HG03521 (cell line): ENCODE data around the gene ACTN4.

ENCODE experiments used
- ATAC-seq: cut with Tn5 transposase; IDR thresholded peaks from one replicate; pipeline ENCODE4 v1.9.1; 2021; ENCODE audit warnings: mild to moderate bottlenecking, moderate library complexity; ENCODE audit not compliant: unreplicated experiment

The ACTN4 gene

DNA sequence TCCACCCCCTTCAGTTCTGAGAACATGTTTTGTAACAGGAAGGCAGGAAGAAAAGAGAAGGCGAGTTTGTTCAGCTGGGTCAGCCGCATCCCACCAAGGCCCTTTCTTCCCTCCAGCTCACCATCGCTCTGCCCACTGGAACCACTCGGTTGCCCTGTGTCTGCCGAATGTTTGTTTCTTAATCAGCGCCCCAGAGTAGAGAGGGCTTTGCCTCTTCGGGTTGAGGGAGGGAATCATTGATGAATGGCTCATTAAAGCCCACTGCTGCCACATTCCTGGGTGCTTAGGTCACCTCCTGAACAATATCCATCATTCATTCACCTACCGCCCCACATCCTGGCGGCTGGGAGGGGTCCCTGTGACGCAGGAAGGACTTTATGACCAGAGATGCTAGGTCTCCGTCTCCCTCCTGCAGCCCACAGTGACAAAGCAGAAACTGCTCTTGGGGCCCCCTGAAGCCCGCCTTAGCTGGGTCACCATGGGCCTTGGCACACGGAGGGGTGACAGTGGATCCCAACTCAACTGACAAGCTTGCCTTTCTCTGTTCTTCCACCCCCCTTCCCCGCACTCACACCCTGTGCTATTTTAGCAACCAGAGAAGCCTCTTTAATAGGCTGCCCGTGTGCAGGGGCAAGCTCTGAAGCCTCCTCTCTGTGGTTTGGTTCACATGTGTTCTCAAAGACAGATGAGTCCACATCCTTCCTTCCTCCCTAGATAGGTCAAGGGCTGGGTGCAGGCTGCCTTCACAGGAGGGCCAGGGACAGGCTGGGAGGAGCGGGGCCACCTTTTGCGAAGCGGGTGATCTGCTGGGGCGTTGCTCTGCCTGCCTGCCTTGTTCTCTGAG is 46.2 kb downstream of the ACTN4 start:
- no peak for ATAC-seq

DNA sequence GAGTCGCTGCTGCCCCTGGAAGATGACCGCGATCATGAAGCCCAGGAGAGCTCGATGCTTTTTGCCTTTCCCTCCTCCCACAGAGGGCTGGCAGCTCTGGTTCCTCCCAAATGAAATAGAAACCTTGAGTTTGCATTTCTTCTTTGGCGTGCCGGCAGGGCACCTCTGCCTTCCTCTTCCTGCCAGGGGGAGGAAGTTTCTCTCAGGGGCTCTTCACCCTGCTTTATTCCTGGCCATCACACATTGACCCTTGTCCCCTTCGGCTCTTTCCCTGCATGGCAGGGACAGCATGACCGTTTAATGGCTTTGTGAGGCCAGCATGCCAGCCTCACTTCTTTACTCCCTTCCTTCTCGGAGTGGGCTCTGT is 47.9 kb downstream of the ACTN4 start:
- ATAC-seq, result no peak

DNA sequence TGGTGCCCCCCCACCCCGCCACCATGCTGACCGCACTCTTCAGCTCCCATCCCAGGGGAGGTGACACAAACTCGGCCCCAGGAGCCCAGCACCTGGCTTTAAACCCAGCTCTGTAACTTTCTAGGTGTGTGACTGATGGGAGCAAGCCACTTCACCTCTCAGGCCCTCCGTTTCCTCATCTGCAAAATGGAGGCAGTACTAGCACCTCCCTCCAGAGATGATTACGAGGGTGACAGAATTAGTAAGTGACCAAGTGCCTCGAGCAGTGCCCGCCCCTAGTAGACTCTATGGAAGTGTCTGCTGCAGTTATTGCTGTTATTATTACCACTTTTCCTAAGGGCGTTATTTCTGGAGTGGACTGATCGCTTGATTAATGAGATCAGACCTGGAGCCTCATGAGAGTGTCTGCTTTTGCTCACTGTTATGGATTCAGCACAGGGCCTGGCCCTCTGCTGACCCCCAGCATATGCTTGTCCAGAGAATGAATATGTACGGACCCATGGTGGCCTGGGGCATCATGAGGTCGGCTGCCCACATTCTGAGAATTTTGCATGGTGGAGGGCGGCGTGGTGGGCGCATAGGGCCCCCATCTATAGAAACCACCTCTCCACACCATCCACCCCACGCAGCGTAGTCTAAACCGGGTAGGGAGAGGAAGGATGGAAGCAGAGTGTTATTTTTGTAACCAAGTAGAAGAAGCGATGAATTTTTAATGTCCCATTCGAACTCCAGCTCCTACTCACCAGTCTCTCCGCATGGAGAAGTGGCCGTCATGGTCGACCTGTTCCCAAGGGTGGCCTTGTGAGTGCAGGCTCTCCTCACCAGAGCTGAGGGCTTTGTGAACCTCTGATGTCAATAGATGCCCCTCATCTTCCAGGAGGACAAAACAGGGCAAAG is 48.6 kb downstream of the ACTN4 start:
- no peak for ATAC-seq

DNA sequence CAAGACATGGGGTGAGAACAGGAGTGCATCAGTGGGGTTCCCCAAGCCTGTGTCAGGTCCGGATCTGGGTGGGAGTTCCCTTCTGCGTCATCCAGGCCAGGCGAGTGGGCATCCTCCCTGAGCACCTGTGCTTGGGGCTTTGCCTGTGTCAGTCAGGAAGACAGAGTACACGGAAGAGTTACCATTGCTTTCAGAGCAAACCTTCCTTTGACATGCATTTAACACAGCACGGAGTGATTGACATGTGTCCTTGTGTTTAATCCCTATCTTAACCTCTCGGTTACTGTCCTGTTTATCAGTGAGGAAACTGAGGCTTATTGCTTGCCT is 49.2 kb downstream of the ACTN4 start:
- ATAC-seq, result no peak

DNA sequence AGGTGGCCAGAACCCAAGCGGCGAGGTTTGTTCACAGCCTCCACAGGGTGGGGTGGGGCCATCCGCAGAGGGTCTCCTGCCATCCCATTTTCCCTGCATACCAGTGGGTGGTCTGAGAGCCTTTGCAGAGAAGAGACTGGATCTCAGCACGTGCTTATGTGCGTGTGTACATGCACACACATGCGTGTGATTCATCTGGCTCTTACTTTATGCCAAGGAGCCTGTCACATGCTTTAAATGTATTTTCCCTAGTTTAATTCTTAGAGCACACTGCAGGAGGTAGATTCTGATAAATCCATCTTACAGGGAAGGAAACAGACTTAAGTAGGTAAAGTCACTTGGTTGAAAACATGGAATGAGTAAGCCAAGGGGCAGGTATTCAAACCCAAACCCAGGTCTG is 49.7 kb downstream of the ACTN4 start:
- no peak for ATAC-seq

DNA sequence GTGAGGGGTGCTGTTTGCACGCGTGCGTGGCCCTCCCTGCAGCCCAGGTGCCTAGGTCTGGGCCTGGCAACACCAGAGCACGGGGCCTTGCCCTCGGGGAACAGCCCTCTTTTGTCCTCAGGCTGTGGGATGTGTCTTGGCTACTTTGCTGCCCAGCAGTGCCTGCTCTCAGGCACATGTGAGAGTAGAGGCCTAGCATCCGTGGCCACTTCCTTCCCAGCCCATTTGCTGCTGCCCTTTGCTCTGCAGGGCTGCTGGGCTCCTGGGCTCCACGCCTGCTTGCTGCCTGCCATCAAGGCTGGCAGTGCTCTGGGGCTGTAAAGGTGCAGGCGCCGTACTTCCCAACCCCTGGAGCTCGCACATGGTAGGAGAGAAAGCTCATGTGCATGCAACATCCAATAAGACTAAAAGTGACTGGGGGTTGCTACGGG is 50.2 kb downstream of the ACTN4 start:
- ATAC-seq, result no peak

DNA sequence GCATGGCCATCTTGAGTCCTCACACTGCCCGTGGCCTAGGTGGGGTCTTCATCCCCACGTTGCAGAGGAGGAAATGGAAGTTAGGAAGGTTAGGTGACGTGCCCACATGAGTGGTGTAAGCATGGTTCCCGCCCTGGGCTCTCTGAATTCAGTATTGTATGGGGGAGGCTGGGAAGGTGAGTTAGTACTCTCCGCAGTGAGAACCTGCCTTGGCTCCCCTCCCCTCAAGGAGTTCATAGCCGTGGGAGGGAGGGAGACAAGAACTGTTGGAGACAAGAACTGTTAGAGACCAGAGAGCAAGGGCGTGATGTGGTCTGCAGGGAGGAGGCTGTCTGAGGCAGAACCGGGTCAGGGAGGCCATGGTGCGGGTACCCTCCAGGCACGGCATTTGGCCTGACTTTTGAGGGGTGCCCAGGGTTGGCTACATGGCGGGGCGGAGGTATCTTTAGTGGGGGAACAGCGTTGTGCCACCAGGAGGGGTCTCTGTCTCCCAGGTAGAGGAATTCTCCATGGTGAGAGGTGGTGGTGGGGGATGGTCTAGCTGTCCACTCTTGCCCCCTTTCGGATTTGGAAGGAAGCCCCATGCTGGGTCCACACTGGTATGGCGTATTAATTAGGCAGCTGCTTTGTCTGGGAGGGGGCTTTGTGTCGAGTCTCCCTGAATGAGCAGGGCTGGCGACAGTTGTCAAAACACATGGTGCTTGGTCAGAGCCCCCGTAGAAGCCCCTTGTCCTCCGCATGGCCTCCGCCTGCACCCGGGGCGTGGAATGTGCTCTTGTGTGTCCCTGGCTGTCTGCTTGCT is 51.0 kb downstream of the ACTN4 start:
- no peak for ATAC-seq

DNA sequence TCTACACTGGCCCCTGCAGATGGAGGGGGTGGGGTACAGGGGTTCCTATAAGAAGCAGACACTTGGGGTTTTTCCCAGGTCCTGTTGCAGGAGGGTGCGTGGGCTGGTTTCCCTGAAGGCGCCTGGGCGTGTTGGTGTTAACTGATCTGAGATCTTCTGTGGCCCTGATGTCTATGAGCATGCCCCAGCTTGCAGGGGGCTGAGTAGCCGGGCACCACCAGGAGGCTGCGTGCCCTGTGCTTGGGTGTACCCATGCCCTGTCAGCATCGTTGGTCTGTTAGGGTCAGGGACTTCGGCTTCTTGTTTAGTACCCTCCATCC is 51.5 kb downstream of the ACTN4 start:
- no peak for ATAC-seq

DNA sequence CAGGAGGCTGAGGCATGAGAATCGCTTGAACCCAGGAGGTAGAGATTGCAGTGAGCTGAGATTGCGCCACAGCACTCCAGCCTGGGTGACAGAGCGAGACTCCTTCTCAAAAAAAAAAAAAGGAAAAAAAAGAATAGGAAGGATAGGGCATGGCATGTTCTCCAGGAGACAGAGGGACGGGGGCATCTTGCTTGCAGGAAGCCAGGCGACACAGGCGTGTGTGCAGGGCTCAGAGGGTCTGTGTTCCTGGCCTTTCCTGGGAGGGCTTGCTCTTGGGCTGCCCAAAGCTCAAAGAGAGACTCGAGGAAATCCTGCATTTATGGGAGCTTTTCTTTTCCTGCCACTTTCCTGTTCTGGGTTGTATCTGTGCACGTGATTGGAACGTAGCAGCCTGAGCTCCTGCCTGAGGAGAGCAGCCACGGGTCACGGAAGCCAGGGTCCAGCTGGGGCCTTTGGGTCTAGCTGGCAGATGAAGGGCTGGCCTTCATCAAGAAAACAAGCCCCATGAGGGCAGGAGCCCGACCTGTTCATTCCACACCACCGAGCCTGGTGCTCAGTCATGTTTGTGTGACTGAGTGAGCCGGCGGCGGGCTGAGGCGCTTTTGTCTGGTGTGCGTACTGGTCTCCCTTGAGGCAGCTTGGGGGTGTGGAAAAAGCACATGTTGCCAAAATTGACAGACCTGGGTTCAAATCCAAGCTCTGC is 52.3 kb downstream of the ACTN4 start:
- no peak for ATAC-seq

DNA sequence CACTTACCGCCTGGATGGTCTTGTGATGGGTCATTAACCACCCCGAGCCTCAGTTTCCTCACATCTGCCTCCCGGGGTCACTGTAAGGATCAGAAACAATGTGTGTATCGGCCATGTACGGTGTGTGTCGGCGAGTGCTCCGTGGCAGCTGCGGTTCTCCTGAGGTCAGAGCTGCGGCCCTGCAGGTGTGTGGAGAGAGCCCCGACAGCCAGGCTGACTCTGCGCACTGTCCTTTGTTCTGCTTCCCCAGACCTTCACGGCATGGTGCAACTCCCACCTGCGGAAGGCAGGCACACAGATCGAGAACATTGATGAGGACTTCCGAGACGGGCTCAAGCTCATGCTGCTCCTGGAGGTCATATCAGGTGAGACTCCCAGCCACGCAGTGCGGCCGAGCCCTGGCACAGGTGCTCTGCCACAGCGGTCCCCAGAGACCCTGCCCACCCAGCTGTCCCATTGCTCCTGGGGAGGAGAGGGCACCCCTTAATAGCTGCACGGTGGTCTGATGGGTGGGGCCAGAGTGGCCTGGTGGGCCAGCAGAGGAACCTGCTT is 53.0 kb downstream of the ACTN4 start:
- ATAC-seq, result no peak

DNA sequence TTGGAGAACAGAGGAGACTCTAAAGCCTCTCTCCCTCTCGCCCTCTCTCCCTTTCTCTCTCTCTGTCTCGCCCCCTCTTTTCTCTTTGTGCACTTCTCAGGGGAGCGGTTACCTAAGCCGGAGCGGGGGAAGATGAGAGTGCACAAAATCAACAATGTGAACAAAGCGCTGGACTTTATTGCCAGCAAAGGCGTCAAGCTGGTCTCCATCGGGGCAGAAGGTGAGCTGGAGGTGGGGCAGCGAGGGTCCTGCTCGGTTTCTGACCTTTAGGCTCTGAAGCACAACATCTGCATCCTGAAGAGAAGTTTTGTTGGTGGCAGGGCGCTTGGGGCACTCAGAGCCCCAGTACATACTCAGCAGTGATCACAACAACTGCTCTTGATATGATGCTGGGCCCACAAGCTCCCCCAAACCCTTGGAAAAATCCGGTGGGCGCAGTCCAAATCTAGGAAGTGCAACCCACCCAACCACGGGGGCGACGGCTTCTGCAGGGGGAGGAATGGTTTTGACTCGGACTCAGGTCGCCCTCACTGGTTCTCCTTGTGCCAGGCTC is 53.5 kb downstream of the ACTN4 start:
- no peak for ATAC-seq

DNA sequence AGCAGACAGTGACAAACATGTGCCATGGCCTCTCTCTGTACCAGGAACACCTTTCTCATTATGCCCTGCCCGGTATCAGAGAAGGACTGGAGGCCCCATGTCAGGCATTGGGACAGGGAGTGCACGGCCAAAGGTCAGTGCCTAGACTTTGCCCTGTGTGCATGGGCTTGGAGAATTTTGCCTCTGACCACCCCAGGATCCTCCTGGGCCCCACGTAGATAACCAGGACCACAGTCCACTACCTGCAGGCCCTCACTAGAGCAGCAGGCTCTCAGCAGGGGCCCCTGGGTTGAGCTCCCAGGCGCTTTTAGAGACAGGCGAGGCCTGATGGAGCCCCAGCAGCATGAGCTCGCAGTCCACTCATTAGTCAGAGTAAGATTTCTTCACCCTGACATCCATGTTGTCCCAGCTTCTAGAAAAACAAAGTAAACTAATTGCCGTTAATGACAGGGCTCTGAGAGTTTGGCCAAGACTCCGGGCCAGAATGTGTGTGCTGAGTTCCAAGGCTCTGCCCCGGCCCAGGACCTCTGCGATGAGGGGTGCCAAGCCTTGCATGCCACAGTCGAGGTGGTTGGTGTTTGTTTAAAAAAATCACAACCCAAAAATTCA is 54.1 kb downstream of the ACTN4 start:
- ATAC-seq, result no peak

DNA sequence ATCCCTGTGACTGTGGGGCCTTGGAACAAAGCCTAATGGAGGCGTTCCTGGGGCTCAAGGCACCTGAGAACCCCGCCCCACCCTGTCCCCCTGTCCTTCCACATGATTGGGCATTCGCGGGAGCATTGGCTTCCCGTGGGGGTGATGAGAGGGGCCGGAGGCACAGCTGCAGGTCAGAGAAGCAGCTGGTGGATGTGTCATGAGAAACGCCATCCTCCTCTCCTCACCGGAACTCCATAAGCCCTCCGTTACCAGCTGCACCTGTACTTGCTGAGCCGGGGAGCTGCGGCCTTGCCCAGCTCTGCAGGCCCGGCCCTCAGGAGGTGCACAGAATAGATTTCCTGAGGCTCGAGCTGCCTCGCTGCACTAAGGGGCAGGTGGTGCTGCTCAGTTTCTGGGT is 54.8 kb downstream of the ACTN4 start:
- no peak for ATAC-seq

DNA sequence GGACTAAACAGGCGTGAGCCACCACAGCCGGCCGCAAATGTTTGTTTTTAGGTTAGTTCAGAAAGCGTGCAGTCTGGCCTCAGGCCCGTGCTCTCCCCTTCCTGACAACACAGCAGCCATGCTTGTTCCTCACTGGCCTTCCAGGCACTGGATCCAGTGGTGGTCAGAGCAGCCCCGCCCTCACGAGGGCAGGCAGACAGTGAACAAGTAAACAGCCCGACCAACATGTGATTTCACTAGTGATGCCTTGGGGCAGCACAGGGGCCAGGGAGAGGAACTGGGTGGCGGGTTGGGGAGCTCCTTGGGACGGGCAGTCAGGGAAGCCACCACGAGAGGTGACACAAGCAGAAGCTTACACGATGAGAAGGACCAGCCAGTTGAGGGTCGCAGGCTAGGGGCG is 56.1 kb downstream of the ACTN4 start:
- no peak for ATAC-seq

DNA sequence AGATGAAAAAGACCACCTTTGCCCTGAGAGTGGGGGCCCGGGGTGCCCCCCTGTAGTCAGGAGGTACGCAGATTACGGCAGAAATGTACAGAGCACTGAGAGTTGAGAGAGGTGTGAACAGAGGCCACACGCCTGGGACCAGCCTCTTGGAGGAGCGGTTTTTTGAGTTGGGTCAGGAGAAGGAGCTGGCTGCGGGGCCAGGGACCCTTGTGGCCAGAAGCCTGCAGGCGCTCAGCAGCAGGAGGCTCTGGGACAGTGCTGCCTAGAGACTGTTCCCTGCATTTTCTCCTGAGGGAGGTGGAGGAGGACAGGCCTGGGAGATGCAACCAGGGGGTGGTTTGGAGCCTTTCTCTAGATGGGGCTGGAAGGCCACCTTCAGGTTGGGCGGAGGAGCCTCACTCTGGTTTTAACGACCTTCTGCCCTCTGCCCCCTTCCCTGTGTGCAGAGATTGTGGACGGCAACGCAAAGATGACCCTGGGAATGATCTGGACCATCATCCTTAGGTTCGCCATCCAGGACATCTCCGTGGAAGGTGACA is 57.1 kb downstream of the ACTN4 start:
- ATAC-seq, result no peak

DNA sequence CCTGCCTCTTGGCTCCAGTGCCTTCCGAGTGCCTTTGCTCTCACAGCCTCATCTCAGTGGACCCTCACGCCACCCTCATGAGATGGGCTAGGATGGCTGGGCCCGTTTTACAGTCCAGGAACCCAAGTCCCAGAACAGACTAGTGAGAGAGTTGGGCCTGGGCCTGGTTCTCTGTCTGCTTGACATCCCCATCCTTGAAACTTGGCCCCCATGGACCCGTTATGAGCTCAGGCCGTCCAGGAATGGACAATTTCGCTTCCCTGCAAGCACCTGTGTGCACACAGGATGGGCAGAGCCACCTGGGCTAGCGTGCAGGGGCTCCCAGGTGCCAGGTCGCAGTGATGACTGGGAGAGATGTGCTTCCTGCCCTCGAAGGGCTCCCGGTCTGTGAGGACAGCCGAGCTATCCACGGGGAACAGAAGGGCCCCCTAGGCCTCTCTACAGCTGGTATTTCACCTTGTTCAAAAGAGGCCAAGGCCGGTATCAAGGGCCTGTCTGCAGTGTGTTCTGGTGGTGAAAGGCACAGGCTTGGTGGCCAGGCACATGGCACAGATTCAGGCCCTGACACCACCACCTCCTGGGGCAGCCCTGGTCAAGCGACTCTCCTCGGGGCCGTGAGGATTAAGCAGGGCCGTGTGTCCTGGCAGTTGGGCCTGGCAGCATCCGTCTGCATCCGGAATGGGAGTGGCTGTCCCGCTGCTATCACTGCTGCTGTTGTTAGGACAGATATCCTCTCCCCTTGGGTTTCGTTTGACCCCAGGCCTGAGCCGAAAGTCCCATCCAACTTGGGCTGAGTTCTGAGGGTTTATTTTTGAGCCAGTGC is 58.0 kb downstream of the ACTN4 start:
- no peak for ATAC-seq

DNA sequence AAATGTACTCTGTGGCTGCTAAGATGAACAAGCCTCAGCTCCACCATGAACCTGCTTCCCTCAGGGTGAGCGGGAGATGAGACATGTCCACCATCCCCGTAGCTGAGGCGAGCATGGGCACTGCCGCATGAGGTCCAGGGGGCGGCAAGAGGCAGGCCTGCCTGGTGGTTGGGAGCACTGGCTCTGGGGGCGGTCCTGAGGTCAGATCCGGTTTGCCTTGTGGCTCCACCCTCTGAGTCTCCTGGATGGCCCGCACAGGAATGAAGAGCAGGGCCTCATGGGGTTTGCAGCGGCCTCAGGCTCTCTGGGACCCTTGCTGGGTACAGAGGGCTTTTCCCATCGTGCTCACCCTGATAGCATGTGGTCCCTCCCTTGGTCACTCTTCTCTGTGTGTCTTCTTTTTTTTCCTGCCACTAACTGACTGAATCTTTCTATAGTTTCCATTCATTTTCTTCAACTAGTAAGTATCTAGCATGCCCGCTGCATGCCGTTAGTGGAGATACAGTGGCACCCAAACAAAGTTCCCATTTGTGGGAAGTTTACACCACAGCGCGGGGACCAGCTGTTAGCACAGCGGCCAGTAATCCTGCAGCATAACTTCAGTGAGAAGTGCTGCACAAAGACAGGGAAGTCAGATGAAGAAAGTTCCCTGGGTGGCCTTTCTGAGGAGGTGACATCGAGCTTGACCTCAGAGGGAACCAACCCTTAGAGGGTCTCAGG is 59.5 kb downstream of the ACTN4 start:
- ATAC-seq, result no peak

DNA sequence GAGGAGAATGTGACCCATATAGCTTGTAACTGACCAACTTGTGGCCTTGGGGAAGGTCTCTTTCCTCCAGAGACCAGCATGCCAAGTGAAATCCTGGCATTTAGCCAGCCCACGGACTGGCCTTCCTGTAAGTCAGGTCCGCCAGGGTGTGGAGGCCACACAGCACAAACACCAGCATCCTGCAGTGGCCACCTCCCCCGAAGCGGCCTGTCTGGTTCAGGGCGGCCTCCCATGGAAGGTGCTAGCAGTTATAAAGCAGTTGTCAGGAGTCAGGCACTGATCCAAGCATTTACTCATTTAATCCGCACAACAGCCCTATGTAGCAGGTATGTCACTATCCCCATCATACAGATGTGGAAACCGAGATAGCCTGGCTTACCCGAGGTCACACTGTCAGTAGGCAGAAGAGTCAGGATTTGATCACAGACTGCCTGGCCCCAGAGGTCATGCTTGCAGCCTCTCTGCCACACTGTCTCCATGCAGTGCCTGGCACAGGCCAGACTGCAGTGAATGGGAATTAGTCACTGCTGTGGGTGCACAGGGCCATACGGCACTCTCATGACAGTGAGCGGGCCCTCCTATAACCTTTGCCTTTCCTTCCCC is 60.2 kb downstream of the ACTN4 start:
- no peak for ATAC-seq
